ENCODE measurements around the gene AHSA1.

DNA sequence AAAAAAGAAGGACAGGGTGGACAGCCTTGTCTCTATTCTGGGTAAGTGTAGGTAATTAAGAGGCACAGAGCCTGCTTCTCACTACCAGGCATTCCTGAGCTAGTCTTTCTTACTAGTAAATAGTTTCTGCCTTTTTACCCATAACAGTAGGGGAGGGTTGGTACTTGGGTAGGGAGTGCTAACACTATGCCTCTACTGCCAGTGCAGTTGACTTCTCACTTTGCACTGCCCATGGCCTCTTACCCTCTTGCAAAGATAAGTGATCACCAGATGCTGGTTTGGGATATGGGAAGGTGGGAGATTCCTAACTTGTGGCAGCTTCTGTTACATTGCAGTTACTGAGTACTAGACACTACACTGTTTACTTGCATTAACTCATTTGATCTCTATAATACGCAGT is 11.6 kb downstream of the AHSA1 start:
- TF ChIP-seq, protein P1, sequence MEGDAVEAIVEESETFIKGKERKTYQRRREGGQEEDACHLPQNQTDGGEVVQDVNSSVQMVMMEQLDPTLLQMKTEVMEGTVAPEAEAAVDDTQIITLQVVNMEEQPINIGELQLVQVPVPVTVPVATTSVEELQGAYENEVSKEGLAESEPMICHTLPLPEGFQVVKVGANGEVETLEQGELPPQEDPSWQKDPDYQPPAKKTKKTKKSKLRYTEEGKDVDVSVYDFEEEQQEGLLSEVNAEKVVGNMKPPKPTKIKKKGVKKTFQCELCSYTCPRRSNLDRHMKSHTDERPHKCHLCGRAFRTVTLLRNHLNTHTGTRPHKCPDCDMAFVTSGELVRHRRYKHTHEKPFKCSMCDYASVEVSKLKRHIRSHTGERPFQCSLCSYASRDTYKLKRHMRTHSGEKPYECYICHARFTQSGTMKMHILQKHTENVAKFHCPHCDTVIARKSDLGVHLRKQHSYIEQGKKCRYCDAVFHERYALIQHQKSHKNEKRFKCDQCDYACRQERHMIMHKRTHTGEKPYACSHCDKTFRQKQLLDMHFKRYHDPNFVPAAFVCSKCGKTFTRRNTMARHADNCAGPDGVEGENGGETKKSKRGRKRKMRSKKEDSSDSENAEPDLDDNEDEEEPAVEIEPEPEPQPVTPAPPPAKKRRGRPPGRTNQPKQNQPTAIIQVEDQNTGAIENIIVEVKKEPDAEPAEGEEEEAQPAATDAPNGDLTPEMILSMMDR (conservative IDR thresholded peaks at IDR 0.05) = no peak
- no peak for TF ChIP-seq ZFX (IDR thresholded peaks at IDR 0.05)

Data from C4-2B (cell line).